ENCODE measurements around the gene CCDC197. TPM values are rescaled to one million over a fixed set of nuclear protein-coding genes. Genes with fewer than 3 reads are reported as not detected.

Gene CCDC197
- total RNA-seq, 2 donors from 2014 or later = not detected

GRCh38 chr14:93960774-93961438 is 36.2 kb upstream of the CCDC197 start:
- TF ChIP-seq POLR2A (IDR thresholded peaks at IDR 0.05) = no peak
- TF ChIP-seq POLR2AphosphoS5 (IDR thresholded peaks at IDR 0.05) = no peak
- TF ChIP-seq CTCF (IDR thresholded peaks at IDR 0.05) = no peak
- no peaks in the 10 kb centered on the region for H3K4me1 ChIP-seq (replicated peaks)
- H3K9me3 ChIP-seq = no peaks in the 10 kb centered on the region
- intact Hi-C loops (cut with DNase I) = no loop called here
- H3K4me3 ChIP-seq = no peak overlapping the region
- 87% methylated on average over 3 of the region's 3 CpGs for WGBS
- no peak overlapping the region for H3K27ac ChIP-seq
- no peak for DNase-seq (ENCODE audit: low spot score)
- H3K36me3 ChIP-seq = no peaks in the 10 kb centered on the region
- no peaks in the 10 kb centered on the region for H3K27me3 ChIP-seq (replicated peaks; ENCODE audit: insufficient read depth)

- no peak for TF ChIP-seq CTCF (IDR thresholded peaks at IDR 0.05)
- no peak for TF ChIP-seq POLR2AphosphoS5 (IDR thresholded peaks at IDR 0.05)
- TF ChIP-seq POLR2A (IDR thresholded peaks at IDR 0.05) = no peak
- intact Hi-C loops (cut with DNase I) = no loop called here
- WGBS = 92% methylated on average over 8 of the region's 8 CpGs
Observed at GRCh38 chr14:93961620-93962019, 35.5 kb upstream of the CCDC197 start.

GRCh38 chr14:93962701-93963601 is 34.1 kb upstream of the CCDC197 start:
- Histone ChIP-seq H3K4me3 (no peak overlapping the region), H3K27ac (no peak overlapping the region), H3K36me3 (no peaks in the 10 kb centered on the region), H3K4me1 (replicated peaks) (no peaks in the 10 kb centered on the region), H3K9me3 (no peaks in the 10 kb centered on the region), H3K27me3 (replicated peaks; ENCODE audit: insufficient read depth) (no peaks in the 10 kb centered on the region)
- no peak for DNase-seq (ENCODE audit: low spot score)
- 44% methylated on average over 16 of the region's 16 CpGs for WGBS
- intact Hi-C loops (cut with DNase I) = no loop called here
- TF ChIP-seq POLR2A (IDR thresholded peaks at IDR 0.05) (no peak), CTCF (IDR thresholded peaks at IDR 0.05) (no peak), POLR2AphosphoS5 (IDR thresholded peaks at IDR 0.05) (no peak)

More at GRCh38 chr14:93961620-93962019, 35.5 kb upstream of the CCDC197 start:
- Histone ChIP-seq H3K9me3 (no peaks in the 10 kb centered on the region), H3K4me1 (replicated peaks) (no peaks in the 10 kb centered on the region), H3K27me3 (replicated peaks; ENCODE audit: insufficient read depth) (no peaks in the 10 kb centered on the region), H3K4me3 (no peak overlapping the region), H3K27ac (no peak overlapping the region), H3K36me3 (no peaks in the 10 kb centered on the region)
- no peak for DNase-seq (ENCODE audit: low spot score)

- Histone ChIP-seq H3K4me3 (no peak overlapping the region), H3K36me3 (no peaks in the 10 kb centered on the region), H3K27ac (no peak overlapping the region), H3K4me1 (replicated peaks) (no peaks in the 10 kb centered on the region), H3K27me3 (replicated peaks; ENCODE audit: insufficient read depth) (no peaks in the 10 kb centered on the region), H3K9me3 (no peaks in the 10 kb centered on the region)
- no peak for TF ChIP-seq POLR2AphosphoS5 (IDR thresholded peaks at IDR 0.05)
- TF ChIP-seq POLR2A (IDR thresholded peaks at IDR 0.05) = no peak
- no peak for TF ChIP-seq CTCF (IDR thresholded peaks at IDR 0.05)
- 79% methylated on average over 4 of the region's 4 CpGs for WGBS
- intact Hi-C loops (cut with DNase I) = no loop called here
- no peak for DNase-seq (ENCODE audit: low spot score)
Observed at GRCh38 chr14:93963692-93964091, 33.4 kb upstream of the CCDC197 start.

Measured in prostate gland (tissue), 2 donors.